Measurements from ENCODE around the gene NT5C3A. TPM values are rescaled to one million over a fixed set of nuclear protein-coding genes. Genes with fewer than 3 reads are reported as not detected.
"Not testable (repeated sequence)": the region's sequence is repeated elsewhere in the genome, so short reads cannot be mapped to it uniquely, and the experiment has no call there.

Gene NT5C3A
- total RNA-seq, 1 donor from 2014 or later = 49.8 TPM

DNA sequence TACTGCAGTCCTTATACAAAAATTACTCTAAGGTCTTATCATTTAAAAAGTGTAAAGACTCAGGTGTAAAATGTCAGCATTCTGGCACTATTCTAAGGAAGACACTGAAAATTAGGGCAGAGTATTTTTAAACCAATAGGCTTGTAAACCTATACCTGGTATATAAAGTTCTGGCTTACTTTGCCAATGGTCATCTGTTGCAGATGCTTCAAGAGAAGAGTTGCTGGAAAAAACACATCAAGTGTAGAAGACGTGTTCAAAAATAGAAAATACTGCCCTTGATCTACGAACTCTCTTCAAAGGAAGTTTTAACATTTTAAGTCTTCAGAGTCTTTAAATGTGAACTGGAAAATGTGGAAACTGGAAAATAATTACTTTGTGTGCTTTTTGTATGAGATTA lies 23.9 kb downstream of the NT5C3A start:
- FAIRE-seq = no peak
- Histone ChIP-seq H3K27me3 (ENCODE audit: control insufficient read depth, insufficient read depth, low read length) (no peaks in the 10 kb centered on the region), H3K36me3 (ENCODE audit: control insufficient read depth, insufficient read depth, low read length) (peaks cover 2% of the 10 kb centered on the region), H3K4me3 (ENCODE audit: low read depth, low read length) (no peak overlapping the region)
- DNase-seq (ENCODE audit: low read depth) = no peak
- TF ChIP-seq, protein P1, sequence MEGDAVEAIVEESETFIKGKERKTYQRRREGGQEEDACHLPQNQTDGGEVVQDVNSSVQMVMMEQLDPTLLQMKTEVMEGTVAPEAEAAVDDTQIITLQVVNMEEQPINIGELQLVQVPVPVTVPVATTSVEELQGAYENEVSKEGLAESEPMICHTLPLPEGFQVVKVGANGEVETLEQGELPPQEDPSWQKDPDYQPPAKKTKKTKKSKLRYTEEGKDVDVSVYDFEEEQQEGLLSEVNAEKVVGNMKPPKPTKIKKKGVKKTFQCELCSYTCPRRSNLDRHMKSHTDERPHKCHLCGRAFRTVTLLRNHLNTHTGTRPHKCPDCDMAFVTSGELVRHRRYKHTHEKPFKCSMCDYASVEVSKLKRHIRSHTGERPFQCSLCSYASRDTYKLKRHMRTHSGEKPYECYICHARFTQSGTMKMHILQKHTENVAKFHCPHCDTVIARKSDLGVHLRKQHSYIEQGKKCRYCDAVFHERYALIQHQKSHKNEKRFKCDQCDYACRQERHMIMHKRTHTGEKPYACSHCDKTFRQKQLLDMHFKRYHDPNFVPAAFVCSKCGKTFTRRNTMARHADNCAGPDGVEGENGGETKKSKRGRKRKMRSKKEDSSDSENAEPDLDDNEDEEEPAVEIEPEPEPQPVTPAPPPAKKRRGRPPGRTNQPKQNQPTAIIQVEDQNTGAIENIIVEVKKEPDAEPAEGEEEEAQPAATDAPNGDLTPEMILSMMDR (IDR thresholded peaks at IDR 0.05; ENCODE audit: insufficient read depth, low read length, severe bottlenecking) = no peak

DNA sequence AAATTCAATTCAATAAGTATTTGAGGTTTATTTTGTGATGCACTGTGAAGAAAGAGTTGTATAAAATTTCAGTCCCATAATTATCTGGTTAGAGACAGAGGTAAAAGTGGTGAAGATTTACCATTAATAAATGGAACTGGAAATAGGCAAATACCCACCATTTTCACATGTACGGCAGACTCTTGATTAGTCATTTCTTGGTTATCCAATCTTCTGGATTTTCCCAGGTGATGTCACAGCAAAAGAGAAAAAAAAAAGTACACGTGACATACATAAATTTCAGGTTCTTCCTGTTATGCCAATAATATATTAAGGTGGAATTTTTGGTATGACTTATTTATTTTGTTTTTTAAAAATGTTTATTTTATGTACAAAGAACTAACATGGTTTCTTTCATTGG lies 26.8 kb downstream of the NT5C3A start:
- FAIRE-seq (no peak), DNase-seq (ENCODE audit: low read depth) (no peak)
- Histone ChIP-seq H3K36me3 (ENCODE audit: control insufficient read depth, insufficient read depth, low read length) (peaks cover 2% of the 10 kb centered on the region), H3K4me3 (ENCODE audit: low read depth, low read length) (no peak overlapping the region), H3K27me3 (ENCODE audit: control insufficient read depth, insufficient read depth, low read length) (no peaks in the 10 kb centered on the region)
- TF ChIP-seq, protein P1 (IDR thresholded peaks at IDR 0.05; ENCODE audit: insufficient read depth, low read length, severe bottlenecking) = no peak

DNA sequence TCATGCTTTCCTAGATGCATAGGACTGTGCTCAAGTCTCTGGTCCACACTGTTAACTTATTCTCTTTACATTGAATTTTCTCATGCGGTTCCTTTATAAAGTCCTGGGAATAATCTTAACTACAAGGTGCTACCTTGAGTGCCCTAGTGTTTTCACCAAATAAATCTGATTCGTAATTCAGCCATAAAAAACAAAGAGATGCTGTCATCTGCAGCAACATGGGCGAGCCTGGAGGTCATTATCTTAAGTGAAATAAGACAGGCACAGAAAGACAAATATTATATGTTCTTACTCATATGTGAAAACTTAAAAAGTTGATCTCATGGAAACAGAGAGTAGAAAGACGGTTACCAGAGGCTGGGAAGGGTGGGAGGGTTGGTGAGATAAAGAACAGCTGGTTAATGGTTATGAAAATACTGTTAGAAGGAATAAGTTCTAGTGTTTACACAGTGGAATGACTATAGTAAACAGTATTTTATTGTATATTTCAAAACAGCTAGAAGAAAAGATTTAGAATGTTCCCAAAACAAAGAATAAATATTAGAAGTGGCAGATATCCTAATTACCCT lies 38.3 kb downstream of the NT5C3A start:
- H3K4me3 ChIP-seq (ENCODE audit: low read depth, low read length) = no peak overlapping the region
- TF ChIP-seq, protein P1 (IDR thresholded peaks at IDR 0.05; ENCODE audit: insufficient read depth, low read length, severe bottlenecking) = no peak
- FAIRE-seq (no peak), DNase-seq (ENCODE audit: low read depth) (no peak)
- no peaks in the 10 kb centered on the region for H3K27me3 ChIP-seq (ENCODE audit: control insufficient read depth, insufficient read depth, low read length)
- peaks cover 3% of the 10 kb centered on the region for H3K36me3 ChIP-seq (ENCODE audit: control insufficient read depth, insufficient read depth, low read length)

GRCh38 chr7:33012364-33012763 lies 50.2 kb downstream of the NT5C3A start:
- FAIRE-seq (no peak), DNase-seq (ENCODE audit: low read depth) (no peak)
- TF ChIP-seq, protein P1 (IDR thresholded peaks at IDR 0.05; ENCODE audit: insufficient read depth, low read length, severe bottlenecking) = no peak
- Histone ChIP-seq H3K4me3 (ENCODE audit: low read depth, low read length) (no peak overlapping the region), H3K36me3 (ENCODE audit: control insufficient read depth, insufficient read depth, low read length) (peaks cover 5% of the 10 kb centered on the region), H3K27me3 (ENCODE audit: control insufficient read depth, insufficient read depth, low read length) (no peaks in the 10 kb centered on the region)

DNA sequence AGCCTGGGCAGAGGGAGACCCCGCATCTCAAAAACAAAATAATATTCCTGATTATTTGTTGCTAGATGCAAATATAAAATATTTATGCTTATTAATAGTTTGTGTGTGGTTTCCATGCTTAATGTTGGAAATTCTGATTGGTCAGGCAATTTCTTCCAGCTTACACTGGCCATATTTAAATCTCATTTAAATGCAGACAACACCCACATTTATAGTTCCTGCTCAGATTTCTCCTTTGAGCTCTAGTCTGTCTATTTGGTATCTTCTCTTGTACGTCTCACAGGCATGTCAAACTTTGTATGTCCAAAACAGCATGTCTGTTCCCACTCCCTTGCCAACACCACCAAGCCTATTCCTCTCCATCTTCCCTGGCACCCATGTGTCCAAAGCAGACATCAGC lies 52.8 kb downstream of the NT5C3A start:
- Histone ChIP-seq H3K36me3 (ENCODE audit: control insufficient read depth, insufficient read depth, low read length) (peaks cover 6% of the 10 kb centered on the region), H3K4me3 (ENCODE audit: low read depth, low read length) (no peak overlapping the region), H3K27me3 (ENCODE audit: control insufficient read depth, insufficient read depth, low read length) (no peaks in the 10 kb centered on the region)
- TF ChIP-seq, protein P1 (IDR thresholded peaks at IDR 0.05; ENCODE audit: insufficient read depth, low read length, severe bottlenecking) = no peak
- no peak for FAIRE-seq
- DNase-seq (ENCODE audit: low read depth) = no peak

GRCh38 chr7:33005690-33006089 lies 56.9 kb downstream of the NT5C3A start:
- not testable (repeated sequence) for H3K27me3 ChIP-seq (ENCODE audit: control insufficient read depth, insufficient read depth, low read length); DNase-seq (ENCODE audit: low read depth); H3K36me3 ChIP-seq (ENCODE audit: control insufficient read depth, insufficient read depth, low read length); FAIRE-seq; H3K4me3 ChIP-seq (ENCODE audit: low read depth, low read length)

GRCh38 chr7:33005193-33005592 lies 57.4 kb downstream of the NT5C3A start:
- not testable (repeated sequence) for H3K36me3 ChIP-seq (ENCODE audit: control insufficient read depth, insufficient read depth, low read length); FAIRE-seq; H3K27me3 ChIP-seq (ENCODE audit: control insufficient read depth, insufficient read depth, low read length); H3K4me3 ChIP-seq (ENCODE audit: low read depth, low read length); DNase-seq (ENCODE audit: low read depth)

DNA sequence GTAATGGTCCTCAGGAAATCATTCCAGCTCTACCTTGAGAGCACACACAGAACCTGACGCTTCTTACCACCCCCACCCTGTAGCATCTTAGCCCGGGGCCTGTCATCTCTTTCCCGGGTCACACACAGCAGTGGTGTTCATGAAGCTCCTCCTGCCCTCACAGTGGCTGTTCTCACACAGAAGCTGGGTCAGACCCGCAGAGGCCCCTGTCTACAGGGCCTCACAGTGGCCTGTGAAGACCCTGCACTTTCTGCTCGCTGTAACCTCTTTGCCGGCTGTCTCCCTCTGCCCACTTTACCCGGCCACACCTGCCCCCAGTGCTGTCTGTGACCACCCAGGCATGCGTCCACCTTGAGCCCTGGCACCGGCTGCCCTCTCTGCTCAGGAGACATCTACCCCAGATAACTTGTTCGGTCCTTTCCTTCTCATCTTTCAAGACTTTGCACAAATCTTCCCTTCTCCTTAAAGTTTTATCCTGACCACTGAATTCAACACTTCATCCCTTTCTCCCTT lies 58.4 kb downstream of the NT5C3A start:
- not testable (repeated sequence) for H3K36me3 ChIP-seq (ENCODE audit: control insufficient read depth, insufficient read depth, low read length); DNase-seq (ENCODE audit: low read depth); H3K27me3 ChIP-seq (ENCODE audit: control insufficient read depth, insufficient read depth, low read length); H3K4me3 ChIP-seq (ENCODE audit: low read depth, low read length)
- FAIRE-seq = peak; percentile 13

DNA sequence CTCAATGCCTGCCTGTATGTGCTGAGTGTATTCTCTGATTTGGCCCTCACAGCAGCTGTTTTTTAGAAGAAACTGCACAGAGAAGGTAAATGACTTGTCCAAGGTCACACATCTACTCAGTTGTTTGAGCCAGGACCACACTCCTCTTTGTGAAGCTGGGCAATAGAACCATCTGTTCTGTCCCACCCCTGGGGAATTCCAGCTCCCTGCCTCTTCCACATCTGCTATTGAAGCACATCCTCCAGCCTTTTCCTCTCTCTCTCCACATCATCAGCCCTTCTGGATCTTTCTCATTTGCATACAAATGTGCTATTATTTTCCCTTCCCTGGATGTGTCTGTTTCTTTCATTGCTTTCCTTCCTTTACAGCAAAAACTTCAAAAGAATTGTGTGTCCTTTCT lies 59.5 kb downstream of the NT5C3A start:
- not testable (repeated sequence) for H3K36me3 ChIP-seq (ENCODE audit: control insufficient read depth, insufficient read depth, low read length); H3K4me3 ChIP-seq (ENCODE audit: low read depth, low read length); H3K27me3 ChIP-seq (ENCODE audit: control insufficient read depth, insufficient read depth, low read length); DNase-seq (ENCODE audit: low read depth)
- peak; percentile 66 for FAIRE-seq

DNA sequence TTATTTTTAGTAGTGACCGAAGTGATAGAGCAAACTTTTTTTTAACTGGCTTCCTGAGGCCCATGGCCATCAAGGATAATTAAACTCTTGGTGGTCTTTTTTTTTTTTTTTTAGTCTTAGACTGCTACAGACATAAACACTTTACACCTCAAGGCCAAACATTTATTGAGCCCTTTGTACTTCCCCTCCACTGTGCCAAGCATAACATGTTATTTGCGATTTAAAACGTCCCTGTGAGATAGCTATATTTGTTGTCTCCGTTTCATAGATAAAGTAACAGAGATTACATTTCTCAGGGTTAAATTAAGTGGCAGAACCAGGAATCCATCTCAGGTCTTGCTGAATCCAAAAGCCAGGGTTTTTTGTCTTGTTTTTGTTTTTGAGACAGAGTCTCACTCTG lies 63.2 kb downstream of the NT5C3A start:
- DNase-seq (ENCODE audit: low read depth); H3K36me3 ChIP-seq (ENCODE audit: control insufficient read depth, insufficient read depth, low read length); FAIRE-seq; H3K27me3 ChIP-seq (ENCODE audit: control insufficient read depth, insufficient read depth, low read length); H3K4me3 ChIP-seq (ENCODE audit: low read depth, low read length): not testable (repeated sequence)

Measured in bronchial epithelial cell (primary cell).